ENCODE measurements around the gene FAT3.

FAT3 gene

GRCh38 chr11:92225125-92225567 is 528 bp downstream of the FAT3 start:
- Histone ChIP-seq H4K20me1 (ENCODE audit: insufficient read depth) (no peaks in the 10 kb centered on the region), H3K4me3 (IDR thresholded peaks at IDR 0.05; ENCODE audit: insufficient read depth, low read depth, low read length) (no peak overlapping the region), H3K36me3 (ENCODE audit: insufficient read depth) (no peaks in the 10 kb centered on the region), H3K79me2 (ENCODE audit: insufficient read depth, low read depth) (no peaks in the 10 kb centered on the region), H3K27me3 (ENCODE audit: insufficient read depth, low read depth) (no peaks in the 10 kb centered on the region), H3K4me1 (ENCODE audit: low read depth, poor library complexity, severe bottlenecking) (no peaks in the 10 kb centered on the region), H3K4me2 (no peak overlapping the region), H3K9ac (no peak overlapping the region), H2AFZ (ENCODE audit: low read depth) (no peak overlapping the region), H3K27ac (no peak overlapping the region)
- no peak for TF ChIP-seq CTCF (conservative IDR thresholded peaks at IDR 0.05; ENCODE audit: low read depth, low read length)

GRCh38 chr11:92225568-92226330 is 1.1 kb downstream of the FAT3 start:
- Histone ChIP-seq H3K27me3 (ENCODE audit: insufficient read depth, low read depth) (no peaks in the 10 kb centered on the region), H3K9ac (no peak overlapping the region), H3K4me2 (no peak overlapping the region), H3K79me2 (ENCODE audit: insufficient read depth, low read depth) (no peaks in the 10 kb centered on the region), H2AFZ (ENCODE audit: low read depth) (no peak overlapping the region), H3K4me1 (ENCODE audit: low read depth, poor library complexity, severe bottlenecking) (no peaks in the 10 kb centered on the region), H3K27ac (no peak overlapping the region), H3K36me3 (ENCODE audit: insufficient read depth) (no peaks in the 10 kb centered on the region), H4K20me1 (ENCODE audit: insufficient read depth) (no peaks in the 10 kb centered on the region), H3K4me3 (IDR thresholded peaks at IDR 0.05; ENCODE audit: insufficient read depth, low read depth, low read length) (no peak overlapping the region)
- TF ChIP-seq CTCF (conservative IDR thresholded peaks at IDR 0.05; ENCODE audit: low read depth, low read length): no peak

- no peak overlapping the region for H3K4me2 ChIP-seq
- TF ChIP-seq CTCF (conservative IDR thresholded peaks at IDR 0.05; ENCODE audit: low read depth, low read length): no peak
Observed at GRCh38 chr11:92226331-92227229, 2.0 kb downstream of the FAT3 start.

GRCh38 chr11:92227230-92227814 is 2.7 kb downstream of the FAT3 start:
- Histone ChIP-seq H3K79me2 (ENCODE audit: insufficient read depth, low read depth) (no peaks in the 10 kb centered on the region), H3K4me3 (IDR thresholded peaks at IDR 0.05; ENCODE audit: insufficient read depth, low read depth, low read length) (no peak overlapping the region), H3K4me1 (ENCODE audit: low read depth, poor library complexity, severe bottlenecking) (no peaks in the 10 kb centered on the region), H3K27ac (no peak overlapping the region), H4K20me1 (ENCODE audit: insufficient read depth) (no peaks in the 10 kb centered on the region), H2AFZ (ENCODE audit: low read depth) (no peak overlapping the region), H3K9ac (no peak overlapping the region), H3K4me2 (no peak overlapping the region), H3K36me3 (ENCODE audit: insufficient read depth) (no peaks in the 10 kb centered on the region), H3K27me3 (ENCODE audit: insufficient read depth, low read depth) (no peaks in the 10 kb centered on the region)
- no peak for TF ChIP-seq CTCF (conservative IDR thresholded peaks at IDR 0.05; ENCODE audit: low read depth, low read length)

More at GRCh38 chr11:92226331-92227229, 2.0 kb downstream of the FAT3 start:
- Histone ChIP-seq H2AFZ (ENCODE audit: low read depth) (no peak overlapping the region), H3K4me1 (ENCODE audit: low read depth, poor library complexity, severe bottlenecking) (no peaks in the 10 kb centered on the region), H3K9ac (no peak overlapping the region), H3K27ac (no peak overlapping the region), H3K4me3 (IDR thresholded peaks at IDR 0.05; ENCODE audit: insufficient read depth, low read depth, low read length) (no peak overlapping the region), H3K79me2 (ENCODE audit: insufficient read depth, low read depth) (no peaks in the 10 kb centered on the region), H3K27me3 (ENCODE audit: insufficient read depth, low read depth) (no peaks in the 10 kb centered on the region), H3K36me3 (ENCODE audit: insufficient read depth) (no peaks in the 10 kb centered on the region), H4K20me1 (ENCODE audit: insufficient read depth) (no peaks in the 10 kb centered on the region)

Data from KMS-11 (cell line).